Measurements from ENCODE around the gene SLC28A3.
A peak's percentile ranks its signal among the peaks of the same experiment; 100 is the strongest.

Gene SLC28A3

DNA sequence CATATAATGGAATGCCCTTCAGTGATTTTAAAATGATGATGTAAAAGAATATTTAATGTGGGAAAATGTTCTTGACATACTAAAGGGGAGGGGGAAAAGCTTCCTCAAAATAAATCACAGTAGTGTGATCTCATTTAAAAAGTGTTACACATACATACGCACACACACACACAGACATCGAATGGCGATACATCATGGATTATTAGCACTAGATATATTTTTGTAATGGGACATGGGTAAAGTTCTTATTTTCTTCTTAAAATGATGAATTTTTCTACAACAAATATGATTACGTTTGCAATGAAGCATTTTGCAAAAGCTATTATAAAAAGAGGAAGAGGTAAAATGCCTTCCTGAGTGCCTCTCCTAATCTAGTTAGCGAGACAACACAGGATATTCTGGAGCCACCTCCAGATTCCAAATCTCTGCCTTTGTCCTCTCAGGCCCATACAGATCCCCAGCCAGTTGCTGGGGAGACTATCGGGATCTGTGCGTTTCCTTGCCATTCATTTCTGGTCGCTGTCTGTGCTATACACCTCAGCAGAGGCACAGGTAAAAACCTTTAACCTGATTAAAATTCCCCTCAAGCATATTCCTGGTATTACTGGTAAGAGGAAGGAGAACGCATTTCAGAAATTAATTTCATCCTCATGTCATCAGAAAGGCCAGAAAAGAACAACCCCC is 69.6 kb downstream of the SLC28A3 start:
- H3K27ac ChIP-seq, result no peak overlapping the region
- TF ChIP-seq, protein P1, sequence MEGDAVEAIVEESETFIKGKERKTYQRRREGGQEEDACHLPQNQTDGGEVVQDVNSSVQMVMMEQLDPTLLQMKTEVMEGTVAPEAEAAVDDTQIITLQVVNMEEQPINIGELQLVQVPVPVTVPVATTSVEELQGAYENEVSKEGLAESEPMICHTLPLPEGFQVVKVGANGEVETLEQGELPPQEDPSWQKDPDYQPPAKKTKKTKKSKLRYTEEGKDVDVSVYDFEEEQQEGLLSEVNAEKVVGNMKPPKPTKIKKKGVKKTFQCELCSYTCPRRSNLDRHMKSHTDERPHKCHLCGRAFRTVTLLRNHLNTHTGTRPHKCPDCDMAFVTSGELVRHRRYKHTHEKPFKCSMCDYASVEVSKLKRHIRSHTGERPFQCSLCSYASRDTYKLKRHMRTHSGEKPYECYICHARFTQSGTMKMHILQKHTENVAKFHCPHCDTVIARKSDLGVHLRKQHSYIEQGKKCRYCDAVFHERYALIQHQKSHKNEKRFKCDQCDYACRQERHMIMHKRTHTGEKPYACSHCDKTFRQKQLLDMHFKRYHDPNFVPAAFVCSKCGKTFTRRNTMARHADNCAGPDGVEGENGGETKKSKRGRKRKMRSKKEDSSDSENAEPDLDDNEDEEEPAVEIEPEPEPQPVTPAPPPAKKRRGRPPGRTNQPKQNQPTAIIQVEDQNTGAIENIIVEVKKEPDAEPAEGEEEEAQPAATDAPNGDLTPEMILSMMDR (IDR thresholded peaks at IDR 0.05; ENCODE audit: low read depth, low read length, missing control alignments), result no peak
- no peak for DNase-seq
- in situ Hi-C loops (cut with HindIII; ENCODE audit: low pct_ligation_motif_present, low sequenced_read_pairs), result loop anchor here (25.0 kb wide), 1 partner anchor 334 kb away; no protein-coding TSS in a partner anchor
- H3K4me3 ChIP-seq (ENCODE audit: low read depth, low read length), result peak overlapping the region; percentile 42
- no peaks in the 10 kb centered on the region for H3K36me3 ChIP-seq (replicated peaks)
- no peaks in the 10 kb centered on the region for H3K27me3 ChIP-seq (replicated peaks)

DNA sequence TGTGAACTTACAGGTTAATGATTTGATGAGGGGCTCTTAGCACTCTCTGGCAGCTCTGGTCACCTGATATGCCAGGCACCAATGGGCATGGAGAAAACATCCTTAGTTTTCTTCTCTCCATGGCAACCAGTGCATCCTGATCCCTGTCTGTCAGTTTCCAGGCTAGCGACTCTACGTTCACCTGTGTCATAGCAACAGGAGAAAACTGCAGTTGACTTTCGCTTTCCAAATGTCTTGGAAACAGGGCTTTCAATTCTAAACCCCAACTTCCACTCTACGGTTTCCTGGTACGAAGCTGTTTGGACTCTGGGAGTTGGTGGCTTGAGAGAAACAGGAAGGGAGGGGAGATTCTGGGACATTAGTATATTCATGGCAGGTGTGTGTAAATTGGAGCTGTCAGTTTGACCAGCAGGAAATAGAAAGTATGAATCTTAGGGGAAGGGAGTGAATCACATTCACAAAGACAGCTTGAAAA is 74.4 kb downstream of the SLC28A3 start:
- in situ Hi-C loops (cut with HindIII; ENCODE audit: low pct_ligation_motif_present, low sequenced_read_pairs), result loop anchor here (25.0 kb wide), 1 partner anchor 329 kb away; no protein-coding TSS in a partner anchor
- H3K36me3 ChIP-seq (replicated peaks), result no peaks in the 10 kb centered on the region
- no peak overlapping the region for H3K4me3 ChIP-seq (ENCODE audit: low read depth, low read length)
- H3K27ac ChIP-seq, result no peak overlapping the region
- H3K27me3 ChIP-seq (replicated peaks), result no peaks in the 10 kb centered on the region
- no peak for DNase-seq
- TF ChIP-seq, protein P1 (IDR thresholded peaks at IDR 0.05; ENCODE audit: low read depth, low read length, missing control alignments), result no peak

DNA sequence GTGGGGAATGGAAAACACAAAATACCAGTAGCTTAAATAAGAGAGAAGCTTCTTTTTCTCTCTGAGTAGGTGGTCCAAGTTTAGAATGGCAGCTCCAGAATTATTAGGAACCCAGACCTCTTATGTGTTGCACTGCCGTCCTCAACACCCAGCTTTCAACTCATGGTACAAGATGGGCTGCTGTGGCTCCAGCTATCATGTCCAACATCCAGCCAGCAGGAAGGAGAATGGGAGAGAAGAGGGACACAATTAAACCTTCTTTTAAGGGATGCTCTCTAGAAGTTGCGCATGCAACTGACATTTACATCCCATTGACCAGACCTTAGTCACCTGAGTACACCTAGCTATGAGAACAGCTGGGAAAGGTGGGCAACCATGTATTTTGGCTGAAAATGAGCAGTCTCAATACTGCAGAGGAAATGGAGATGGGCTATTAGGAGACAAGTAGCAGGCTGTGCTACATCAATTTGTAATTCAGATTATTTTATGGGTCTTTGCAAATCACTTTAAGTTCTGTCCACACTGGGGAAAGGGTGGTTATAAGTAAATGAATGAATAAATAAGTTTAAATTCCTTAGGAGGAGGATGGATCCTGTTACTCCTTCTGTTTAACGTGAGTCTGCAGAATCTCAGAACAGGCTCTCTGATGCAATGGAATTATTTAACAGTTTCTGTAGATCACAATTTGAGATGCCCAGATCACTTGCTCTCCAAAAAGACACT is 76.1 kb downstream of the SLC28A3 start:
- in situ Hi-C loops (cut with HindIII; ENCODE audit: low pct_ligation_motif_present, low sequenced_read_pairs), result loop anchor here (25.0 kb wide), 1 partner anchor 327 kb away; no protein-coding TSS in a partner anchor
- TF ChIP-seq, protein P1 (IDR thresholded peaks at IDR 0.05; ENCODE audit: low read depth, low read length, missing control alignments), result no peak
- no peaks in the 10 kb centered on the region for H3K27me3 ChIP-seq (replicated peaks)
- no peak overlapping the region for H3K27ac ChIP-seq
- no peak overlapping the region for H3K4me3 ChIP-seq (ENCODE audit: low read depth, low read length)
- no peaks in the 10 kb centered on the region for H3K36me3 ChIP-seq (replicated peaks)
- no peak for DNase-seq

DNA sequence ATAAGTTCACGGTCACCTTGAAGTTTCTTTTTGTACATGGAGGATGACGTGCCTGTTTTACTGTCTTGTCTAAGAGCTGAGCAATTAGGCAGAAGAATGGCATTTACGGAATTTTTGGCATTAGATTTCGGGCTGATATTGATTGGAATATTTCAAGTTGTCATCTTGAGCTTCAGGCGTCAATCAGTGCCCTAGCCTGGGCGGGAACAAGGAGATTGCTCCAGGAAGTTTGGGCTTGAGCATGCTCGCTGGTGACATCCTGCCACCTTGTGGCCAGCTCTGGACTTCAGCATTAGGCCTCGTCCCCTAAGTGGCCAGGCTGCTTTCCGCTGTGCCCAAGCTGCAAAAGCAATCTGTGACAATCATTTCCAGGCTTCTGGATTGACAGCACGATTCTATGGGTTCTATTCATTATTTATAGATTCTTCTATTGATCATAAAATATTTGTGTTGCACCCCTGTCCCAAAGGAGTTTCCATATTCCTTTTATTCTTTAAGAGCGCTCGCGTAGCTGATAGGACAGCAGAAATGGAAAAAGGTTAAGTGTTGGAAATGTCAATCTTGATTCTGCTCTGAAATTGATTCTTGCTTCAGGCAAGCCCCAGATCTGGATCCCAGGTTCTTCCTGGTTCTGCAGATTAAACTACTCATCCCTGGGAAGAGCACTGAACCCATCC is 79.3 kb downstream of the SLC28A3 start:
- DNase-seq, result peak; percentile 66
- Histone ChIP-seq H3K27ac (no peak overlapping the region), H3K4me3 (ENCODE audit: low read depth, low read length) (no peak overlapping the region), H3K27me3 (replicated peaks) (no peaks in the 10 kb centered on the region), H3K36me3 (replicated peaks) (no peaks in the 10 kb centered on the region)
- in situ Hi-C loops (cut with HindIII; ENCODE audit: low pct_ligation_motif_present, low sequenced_read_pairs), result loop anchor here (25.0 kb wide), 1 partner anchor 324 kb away; no protein-coding TSS in a partner anchor
- TF ChIP-seq, protein P1 (IDR thresholded peaks at IDR 0.05; ENCODE audit: low read depth, low read length, missing control alignments), result peak; percentile 93

DNA sequence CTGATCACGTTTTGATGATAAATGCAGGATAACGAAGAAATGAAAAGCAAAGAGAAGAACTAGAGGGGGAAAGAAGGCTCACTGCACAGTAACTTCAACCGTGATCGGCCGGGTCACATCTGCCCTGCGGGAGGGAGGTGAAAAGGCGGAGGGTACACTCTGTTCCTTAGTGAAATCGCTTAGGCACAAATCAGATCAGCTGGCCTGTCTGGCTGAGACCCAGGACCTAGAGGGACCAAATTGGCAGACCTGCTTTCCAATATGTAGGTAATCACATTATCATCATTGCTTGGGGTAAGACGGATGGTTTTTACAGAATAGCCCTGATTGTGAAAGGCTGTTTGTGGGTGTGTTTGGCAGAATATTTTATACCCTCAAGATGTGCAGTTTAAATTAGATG is 82.2 kb downstream of the SLC28A3 start:
- in situ Hi-C loops (cut with HindIII; ENCODE audit: low pct_ligation_motif_present, low sequenced_read_pairs), result loop anchor here (25.0 kb wide), 1 partner anchor 321 kb away; no protein-coding TSS in a partner anchor
- H3K36me3 ChIP-seq (replicated peaks), result no peaks in the 10 kb centered on the region
- DNase-seq, result no peak
- H3K27ac ChIP-seq, result no peak overlapping the region
- no peak overlapping the region for H3K4me3 ChIP-seq (ENCODE audit: low read depth, low read length)
- H3K27me3 ChIP-seq (replicated peaks), result no peaks in the 10 kb centered on the region
- TF ChIP-seq, protein P1 (IDR thresholded peaks at IDR 0.05; ENCODE audit: low read depth, low read length, missing control alignments), result no peak

Measured in brain microvascular endothelial cell (primary cell).